Activated naive CD4-positive, alpha-beta T cell treated with anti-CD3 and anti-CD28 coated beads, Interleukin-2, amount 10 ng/mL, durations not matched to agents 7 days and 5 days (primary cell): ENCODE results near the gene CCRL2.

Experiments used
- CTCF ChIA-PET: fragments of 350-600 bp; sonication (Branson Sonifier 250); formaldehyde crosslinking; loops from one replicate; lab custom pipeline; 2021; ENCODE audit warnings: antibody characterized with exemption; lab: Charles Lee
- DNase-seq: peaks from one replicate; pipeline ENCODE4 v3.0.0-alpha.2; 2020
- H3K27ac Mint-ChIP-seq: one replicate; pipeline ENCODE4 v1.8.0; 2021; ENCODE audit warnings: mild to moderate bottlenecking, moderate library complexity, mixed read lengths
- H3K27me3 Mint-ChIP-seq: one replicate; pipeline ENCODE4 v1.8.0; 2021; ENCODE audit warnings: mild to moderate bottlenecking, mixed read lengths
- H3K36me3 Mint-ChIP-seq: one replicate; pipeline ENCODE4 v1.8.0; 2021; ENCODE audit warnings: mixed read lengths
- H3K4me1 Mint-ChIP-seq: one replicate; pipeline ENCODE4 v1.8.0; 2021; ENCODE audit warnings: mixed read lengths
- H3K4me3 Mint-ChIP-seq: one replicate; pipeline ENCODE4 v1.8.0; 2021; ENCODE audit warnings: mild to moderate bottlenecking, moderate library complexity, mixed read lengths
- H3K9me3 Mint-ChIP-seq: one replicate; pipeline ENCODE4 v1.8.0; 2021; ENCODE audit warnings: mixed read lengths

CCRL2 gene

GRCh38 chr3:46455231-46456115 lies 48.4 kb downstream of the CCRL2 start:
- Mint-ChIP-seq H3K4me1 (no peaks in the 10 kb centered on the region), H3K36me3 (no peaks in the 10 kb centered on the region), H3K9me3 (no peaks in the 10 kb centered on the region), H3K27me3 (peaks cover 67% of the 10 kb centered on the region), H3K4me3 (no peak overlapping the region), H3K27ac (no peak overlapping the region)
- CTCF ChIA-PET: no interaction called here
- no peak for DNase-seq

- no peak for DNase-seq
- no peak overlapping the region for H3K27ac Mint-ChIP-seq
- no peaks in the 10 kb centered on the region for H3K36me3 Mint-ChIP-seq
- H3K9me3 Mint-ChIP-seq: no peaks in the 10 kb centered on the region
- H3K4me1 Mint-ChIP-seq: no peaks in the 10 kb centered on the region
- no peak overlapping the region for H3K4me3 Mint-ChIP-seq
- peaks cover 62% of the 10 kb centered on the region for H3K27me3 Mint-ChIP-seq
- CTCF ChIA-PET: no interaction called here
These were observed 49.1 kb downstream of the CCRL2 start for GRCh38 chr3:46456118-46456517.
